ENCODE data around the gene CAPG.
"Not testable (repeated sequence)": the region's sequence is repeated elsewhere in the genome, so short reads cannot be mapped to it uniquely, and the experiment has no call there.

Gene CAPG

DNA sequence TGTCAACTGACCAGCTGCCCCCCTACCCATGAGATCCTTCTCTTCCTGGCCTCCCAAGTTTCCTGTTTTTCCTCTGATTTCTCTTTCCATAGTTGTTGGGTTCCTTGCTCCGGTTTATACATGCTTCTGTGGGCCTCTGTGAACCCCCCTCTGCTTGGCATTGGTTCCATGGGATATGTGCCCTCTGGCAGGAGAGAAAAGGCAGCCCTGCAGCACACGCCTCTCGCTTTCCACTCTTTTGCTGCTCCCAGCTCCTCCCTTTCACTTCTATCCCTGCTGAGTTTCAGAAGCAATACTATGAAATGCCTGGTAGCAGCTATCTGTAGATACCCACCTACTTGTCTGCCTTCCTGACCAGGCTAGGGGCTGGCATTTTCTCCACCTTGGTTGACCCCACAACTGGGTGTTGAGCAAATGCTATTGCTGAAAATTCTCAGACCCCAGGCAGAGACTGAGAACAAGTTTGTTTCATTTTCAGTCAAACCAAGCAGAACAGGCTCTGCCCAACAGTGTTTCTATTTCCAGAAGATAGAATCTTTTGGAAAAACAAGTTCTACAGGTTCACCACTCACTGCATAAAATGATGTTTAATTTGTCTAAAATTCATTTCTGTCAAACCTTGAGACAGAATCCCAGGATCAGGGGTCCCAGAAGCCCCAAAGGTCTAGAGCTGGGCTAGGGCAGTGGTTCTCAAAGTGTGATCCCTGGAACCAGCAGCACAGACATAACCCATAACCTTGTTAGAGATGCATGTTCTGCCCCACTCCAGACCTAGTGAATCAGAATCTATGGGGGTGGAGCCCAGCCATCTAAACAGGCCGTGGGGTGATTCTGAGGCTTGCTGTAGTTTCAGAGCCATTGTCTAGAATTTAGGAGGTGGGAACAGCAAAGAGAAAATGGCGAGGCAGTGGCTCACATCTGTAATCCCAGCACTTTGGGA, 13.4 kb downstream of the CAPG start:
- DNase-seq (ENCODE audit: low spot score) = no peak

DNA sequence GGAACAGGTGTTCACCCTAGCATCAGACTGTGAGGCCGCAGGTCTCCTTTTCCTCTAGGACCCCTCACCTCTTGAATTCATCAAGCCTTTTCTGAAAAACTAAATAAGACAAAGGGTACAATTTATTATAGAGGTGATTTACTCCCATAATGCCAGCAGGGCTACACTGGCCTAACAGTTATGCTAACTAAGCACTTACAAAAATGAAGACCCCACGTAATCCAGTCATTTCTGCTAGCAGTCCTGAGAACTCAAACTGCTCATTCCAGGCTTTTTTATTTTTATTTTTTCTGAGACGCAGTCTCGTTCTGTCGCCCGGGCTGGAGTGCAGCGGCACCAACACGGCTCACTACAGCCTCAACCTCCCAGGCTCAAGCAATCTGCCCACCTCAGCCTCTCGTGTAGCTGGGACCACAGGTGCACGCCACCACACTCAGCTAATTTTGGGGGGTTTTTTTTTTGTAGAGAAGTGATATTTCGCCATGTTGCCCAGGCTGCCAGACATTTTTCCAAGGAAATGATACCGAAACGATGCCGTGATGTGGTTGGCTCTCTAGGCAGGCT, 14.2 kb downstream of the CAPG start:
- DNase-seq (ENCODE audit: low spot score) = no peak

DNA sequence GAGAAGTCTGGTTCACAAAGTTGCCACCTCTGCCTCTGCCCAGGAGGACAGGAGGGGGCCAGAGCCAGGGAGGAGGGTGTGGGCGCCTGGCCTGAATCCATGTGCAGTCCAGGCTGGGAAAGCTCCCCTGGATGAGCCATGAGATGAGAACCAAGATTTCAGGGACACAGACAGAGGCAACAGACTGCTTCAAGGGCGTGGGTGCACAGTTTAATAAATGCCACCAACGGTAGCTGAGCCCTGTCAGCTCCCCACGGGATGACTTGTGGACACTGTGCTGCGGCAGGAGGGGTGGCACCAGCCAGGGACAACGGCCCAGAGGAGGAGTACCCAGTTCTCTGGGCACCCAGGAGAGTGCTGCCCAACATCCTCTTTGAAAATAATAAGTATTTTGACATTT, 15.2 kb downstream of the CAPG start:
- DNase-seq (ENCODE audit: low spot score) = no peak

DNA sequence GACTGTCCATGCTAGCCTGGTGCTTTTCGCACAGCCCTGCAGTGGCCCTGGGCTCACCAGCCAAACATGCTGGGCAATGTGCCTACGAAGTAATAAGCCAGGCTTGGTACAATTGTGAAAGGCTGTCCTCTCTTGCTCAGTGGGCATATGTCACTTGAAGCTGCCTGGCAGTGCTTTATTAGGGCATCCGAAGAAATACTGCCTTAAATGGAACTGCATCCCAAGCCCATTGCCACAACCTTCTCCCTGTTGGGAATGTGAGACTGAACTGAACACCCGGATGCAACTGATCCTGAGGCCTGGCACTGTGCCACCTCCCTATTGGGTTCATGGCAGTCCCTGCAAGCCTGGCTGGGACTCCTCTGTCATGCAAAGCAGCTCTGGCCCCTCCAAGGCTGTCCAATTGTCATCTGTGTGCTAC, 15.9 kb downstream of the CAPG start:
- no peak for DNase-seq (ENCODE audit: low spot score)

DNA sequence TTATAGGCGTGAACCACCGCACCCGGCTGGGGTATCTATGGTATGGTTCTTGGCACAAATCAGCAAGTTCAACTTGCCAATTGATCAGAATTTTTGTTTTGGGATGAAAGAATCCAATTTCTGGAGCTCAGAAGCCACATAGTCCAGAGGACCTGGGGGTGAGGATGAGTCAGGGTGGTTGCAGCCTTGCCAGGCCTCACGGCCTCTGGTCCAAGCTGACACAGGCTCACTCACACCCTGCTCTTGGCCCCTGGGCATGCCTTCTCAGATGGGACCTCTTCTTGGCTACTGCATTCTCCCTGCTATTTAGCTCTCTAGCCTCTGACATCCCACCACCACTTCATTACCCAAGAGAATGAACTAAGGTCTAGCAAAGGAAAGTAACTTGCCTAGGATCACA, 16.3 kb downstream of the CAPG start:
- no peak for DNase-seq (ENCODE audit: low spot score)

DNA sequence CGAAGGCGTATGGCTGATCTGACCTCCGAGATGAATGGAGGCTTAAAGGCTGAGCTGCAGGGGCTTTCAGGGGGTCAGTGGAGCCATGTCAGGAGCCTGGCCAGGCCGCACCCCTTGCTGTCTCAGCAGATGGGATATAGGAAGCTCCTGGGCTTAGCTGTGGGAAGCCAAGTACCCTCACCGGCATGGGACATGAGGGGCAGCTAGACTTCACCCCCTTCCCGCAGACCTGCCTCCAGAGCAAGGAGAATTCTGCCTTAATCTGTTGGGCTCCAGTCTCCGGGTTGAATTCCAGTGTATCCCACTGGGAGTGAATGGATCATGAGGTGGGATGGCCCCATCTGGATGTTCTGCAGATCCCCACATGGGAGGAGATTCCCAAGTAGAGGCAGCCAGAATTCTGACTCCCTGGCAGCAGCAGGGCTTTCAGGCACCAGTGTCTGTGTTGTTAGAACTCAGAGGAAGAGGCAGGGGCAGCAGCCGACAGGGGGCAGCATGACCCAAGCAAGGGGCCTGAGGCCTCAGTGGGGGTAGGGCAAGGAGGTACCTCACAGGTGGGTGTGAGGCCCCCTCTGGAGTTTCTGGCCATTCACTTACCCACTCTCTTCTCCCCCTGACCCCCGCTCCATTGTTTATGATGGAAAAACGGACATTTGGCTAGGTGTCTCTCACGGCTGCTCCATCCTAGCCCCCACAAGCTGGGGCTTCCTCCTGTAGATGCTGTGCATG, 19.1 kb downstream of the CAPG start:
- peak; percentile 83 for DNase-seq (ENCODE audit: low spot score)

DNA sequence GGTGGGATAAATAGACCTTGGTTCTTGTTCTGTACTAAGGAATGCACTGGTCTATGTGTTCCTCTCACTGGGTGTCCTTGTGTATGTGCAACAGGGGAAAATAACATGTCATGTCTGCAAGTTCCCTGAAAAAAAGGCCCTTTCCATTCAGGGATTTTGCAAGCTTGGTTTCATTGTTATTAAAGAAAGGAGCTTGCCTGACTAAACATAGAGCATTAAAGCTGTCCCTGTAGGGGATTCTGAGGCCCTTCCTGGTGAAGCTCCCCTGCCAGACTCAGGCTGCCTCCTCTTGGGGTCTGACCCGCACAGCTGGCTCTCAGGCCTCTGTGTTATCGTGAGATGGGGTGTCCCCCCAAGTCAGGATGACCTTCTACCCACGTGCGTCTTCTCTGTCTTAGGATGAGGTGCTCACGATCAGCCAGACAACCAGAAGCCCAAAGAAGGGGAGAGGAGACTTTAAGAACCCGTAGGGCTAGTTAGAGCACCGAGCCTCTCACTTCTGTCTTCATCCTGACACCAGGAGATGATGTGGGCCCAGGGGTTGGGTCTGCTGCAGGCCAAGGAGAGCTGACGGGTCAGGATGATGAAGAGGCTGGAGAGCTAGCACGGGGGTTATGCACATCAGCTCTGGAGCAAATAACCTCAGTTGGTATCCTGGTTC, 21.2 kb downstream of the CAPG start:
- DNase-seq (ENCODE audit: low spot score) = no peak

DNA sequence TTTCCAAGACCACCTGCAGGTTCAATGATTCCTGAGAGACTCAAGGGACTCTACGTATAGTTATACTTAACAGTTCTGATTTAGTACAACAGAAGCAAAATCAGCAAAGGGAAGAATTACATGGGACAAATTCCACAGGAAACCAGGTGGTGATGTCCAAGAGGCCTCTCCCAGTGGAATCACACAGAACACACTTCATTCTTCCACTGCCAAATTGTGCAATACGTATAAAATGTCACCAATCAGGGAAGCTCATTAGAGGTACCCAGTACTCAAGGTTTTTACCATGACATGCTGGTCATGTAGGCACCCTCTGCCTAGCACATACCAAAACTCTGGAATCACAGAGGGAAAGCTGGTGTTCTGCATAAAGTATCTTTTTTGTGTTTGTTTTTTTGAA, 22.4 kb downstream of the CAPG start:
- DNase-seq (ENCODE audit: low spot score) = no peak

DNA sequence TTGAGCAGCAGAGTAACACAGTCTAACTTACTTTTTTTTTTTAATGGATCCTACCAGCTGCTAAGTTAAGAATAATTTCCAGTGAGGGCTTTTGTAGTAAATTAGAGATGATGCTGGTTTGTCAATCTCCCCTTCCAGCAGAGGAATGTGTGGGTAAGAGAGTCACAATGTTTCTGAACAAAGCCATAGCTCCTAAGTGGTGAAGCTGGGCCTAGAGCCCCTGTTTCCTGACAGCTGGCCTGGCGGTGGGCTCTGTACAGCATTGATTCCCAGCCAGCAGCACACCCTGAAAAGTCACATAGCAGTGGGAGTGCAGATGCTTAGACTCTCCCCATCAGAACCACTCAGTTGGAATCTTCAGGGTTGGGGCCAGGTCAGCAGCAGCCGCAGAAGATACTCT, 24.4 kb downstream of the CAPG start:
- DNase-seq (ENCODE audit: low spot score) = no peak

DNA sequence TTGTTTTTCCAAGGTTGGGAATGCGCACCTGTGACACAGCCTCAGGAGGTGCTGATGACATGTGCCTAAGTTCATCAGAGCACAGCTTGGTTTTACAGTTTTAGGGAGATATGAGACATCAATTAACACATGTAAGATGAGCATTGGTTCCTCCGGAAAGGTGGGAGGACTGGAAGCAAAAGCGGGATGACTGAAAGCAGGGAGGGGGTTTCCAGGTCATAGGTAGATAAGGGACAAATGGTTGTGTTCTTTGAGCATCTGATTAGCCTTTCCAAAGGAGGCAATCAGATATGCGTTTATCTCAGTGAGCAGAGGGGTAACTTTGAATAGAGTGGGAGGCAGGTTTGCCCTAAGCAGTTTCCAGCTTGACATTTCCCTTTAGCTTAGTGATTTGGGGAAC, 26.3 kb downstream of the CAPG start:
- no peak for DNase-seq (ENCODE audit: low spot score)

DNA sequence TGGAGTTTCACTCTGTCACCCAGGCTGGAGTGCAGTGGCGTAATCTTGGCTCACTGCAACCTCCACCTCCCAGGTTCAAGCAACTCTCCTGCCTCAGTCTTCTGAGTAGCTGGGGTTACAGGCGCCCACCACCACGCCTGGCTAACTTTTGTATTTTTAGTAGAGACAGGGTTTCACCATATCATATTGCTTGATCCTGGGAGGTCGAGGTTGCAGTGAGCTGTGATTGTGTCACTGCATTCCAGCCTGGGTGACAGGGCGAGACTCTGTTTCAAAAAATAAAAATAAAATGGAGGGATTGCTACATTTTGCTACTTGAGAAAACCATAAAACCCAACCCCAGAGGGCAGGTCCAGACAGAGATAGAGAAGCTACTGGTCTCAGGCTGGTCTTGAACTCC, 27.0 kb downstream of the CAPG start:
- not testable (repeated sequence) for DNase-seq (ENCODE audit: low spot score)

DNA sequence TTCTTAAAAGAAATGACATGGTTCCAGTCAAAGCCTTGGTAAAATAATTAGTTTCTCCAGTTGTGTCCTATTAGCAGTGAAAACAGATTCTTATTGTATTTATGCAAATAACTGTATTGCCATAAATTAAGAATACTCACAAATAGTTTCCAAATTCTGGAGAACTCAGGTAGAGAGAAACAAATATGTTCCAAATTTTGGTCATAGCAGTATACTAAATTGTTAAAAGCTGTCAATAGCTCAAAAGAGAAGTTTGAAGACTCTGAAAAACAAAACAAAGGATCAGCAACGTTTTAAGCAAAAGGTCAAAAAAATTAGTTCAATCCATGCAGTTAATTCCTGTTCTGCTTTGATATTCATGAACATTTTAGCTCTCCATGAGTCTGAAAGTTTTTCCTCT, 30.1 kb downstream of the CAPG start:
- no peak for DNase-seq (ENCODE audit: low spot score)

DNA sequence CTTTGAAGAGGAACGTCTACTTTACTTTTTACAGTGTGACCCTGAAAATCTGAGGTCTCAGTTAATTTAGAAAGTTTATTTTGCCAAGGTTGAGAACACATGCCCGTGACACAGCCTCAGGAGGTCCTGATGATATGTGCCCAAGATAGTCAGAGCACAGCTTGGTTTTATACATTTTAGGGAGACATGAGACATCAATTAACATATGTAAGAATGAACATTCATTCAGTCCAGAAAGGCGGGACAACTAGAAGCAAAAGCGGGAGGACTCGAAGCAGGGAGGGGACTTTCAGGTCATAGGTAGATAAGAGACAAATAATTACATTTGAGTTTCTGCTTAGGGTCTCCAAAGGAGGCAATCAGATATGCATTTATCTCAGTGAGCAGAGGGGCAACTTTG, 31.9 kb downstream of the CAPG start:
- DNase-seq (ENCODE audit: low spot score) = no peak

DNA sequence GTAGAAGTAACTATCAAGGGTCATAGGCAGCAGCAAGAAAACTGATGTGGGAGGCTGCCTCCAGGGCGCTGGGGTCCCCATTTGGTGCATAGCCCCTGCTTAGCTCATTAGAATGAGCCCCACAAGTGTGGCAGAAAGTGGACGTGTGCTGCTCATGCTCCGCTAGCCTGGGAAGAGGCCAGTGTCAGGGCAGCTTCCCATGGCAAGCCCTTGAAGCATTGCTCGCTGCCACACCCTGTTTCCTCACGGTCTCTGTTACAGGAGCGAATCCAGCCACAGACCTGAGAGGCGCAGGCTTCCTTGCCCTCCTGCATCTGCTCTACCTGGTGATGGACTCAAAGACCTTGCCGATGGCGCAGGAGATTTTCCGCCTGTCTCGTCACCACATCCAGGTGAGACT, 33.1 kb downstream of the CAPG start:
- DNase-seq (ENCODE audit: low spot score) = no peak

DNA sequence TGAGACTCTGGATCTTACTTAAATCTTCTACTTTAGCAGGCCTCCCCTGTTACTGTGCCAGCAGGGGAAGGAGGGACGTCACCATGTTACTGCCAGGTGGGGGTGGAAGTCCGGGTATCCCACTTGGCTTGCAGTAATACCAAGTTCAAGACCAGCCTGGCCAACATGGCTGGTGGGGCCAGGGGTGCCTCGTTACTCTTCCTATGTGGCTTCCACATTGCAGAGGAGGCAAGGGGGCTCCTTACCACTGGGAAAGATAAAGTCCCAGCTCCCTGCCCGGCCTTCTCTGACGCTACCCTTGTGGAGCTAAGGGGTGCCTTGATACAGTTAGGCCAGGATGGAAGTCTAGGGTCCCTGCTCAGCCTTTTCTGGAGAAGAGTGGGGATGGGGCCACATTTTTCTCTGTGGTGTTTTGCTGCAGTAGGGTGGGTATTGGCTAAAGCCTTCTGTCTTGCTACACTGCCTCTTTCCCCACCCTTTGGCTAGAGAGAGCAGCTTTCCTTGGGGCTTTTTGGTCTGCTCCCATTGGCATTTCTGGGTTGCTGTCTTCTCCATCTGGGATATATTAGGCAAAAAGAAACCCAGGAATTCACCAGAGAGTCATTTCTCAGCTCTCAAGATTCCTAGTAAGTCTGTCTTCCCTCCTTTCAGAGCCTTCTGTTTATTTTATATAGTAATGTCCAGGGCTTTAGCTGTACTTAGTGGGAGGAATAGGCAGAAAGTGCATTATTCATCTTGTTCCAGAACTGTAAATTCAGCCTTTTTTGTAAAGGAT, 33.7 kb downstream of the CAPG start:
- DNase-seq (ENCODE audit: low spot score) = no peak

DNA sequence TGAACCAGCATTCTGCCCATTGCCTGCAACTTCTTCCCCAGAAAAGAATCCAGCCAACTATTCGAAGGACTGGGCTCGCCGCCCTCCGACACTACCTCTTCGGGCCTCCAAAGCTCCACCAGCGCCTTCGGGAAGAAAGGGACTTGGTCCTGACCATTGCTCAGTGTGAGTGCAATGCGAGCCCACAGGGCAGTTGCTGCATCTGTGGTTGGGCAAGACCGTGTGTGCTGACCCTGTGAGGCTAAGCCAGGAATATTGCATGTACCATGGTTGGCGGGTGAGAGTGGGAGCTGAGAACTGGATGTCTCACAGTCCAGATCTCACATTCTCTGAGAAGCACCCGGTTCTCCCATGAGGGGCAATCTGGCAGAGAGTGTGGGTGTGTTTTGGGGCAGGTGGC, 39.1 kb downstream of the CAPG start:
- DNase-seq (ENCODE audit: low spot score) = no peak

DNA sequence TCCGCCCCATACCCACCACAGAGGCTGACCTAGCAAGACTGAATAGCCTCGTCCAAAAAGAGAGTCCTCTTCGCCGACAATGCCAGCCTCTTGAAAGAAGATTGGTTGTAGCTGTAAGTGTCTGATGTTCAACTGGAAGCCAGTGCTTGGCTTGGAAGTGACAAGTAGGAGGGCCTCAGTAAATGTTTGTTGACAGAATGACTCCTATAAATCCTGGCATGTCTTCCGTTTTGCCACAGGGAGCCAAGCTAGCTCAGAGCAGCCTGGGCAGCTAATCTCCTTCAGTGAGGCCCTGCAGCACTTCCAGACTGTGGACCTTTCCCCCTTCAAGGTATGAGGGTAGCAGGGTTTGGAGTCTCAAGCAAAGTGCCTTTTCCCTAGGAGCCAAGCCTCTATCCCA, 40.7 kb downstream of the CAPG start:
- DNase-seq (ENCODE audit: low spot score) = no peak

DNA sequence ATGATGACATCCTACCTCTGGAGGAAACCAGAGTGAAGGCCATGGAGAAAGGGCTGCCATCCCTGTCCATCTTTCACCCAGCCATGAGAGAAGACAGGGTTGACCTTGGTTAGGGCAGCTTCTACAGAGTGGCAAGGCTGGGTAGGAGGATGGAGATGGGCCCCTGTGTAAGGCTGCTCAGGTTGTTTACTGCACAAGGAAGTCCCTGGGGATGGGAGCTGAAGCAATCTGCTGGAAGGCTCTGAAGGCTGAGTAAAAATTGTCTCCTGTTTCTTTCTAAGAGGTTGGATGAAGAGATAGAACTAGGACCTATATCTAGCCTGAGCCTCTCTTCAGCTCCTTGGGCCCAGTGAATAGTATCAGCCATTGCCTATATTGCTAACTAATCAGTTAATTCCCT, 41.2 kb downstream of the CAPG start:
- no peak for DNase-seq (ENCODE audit: low spot score)

DNA sequence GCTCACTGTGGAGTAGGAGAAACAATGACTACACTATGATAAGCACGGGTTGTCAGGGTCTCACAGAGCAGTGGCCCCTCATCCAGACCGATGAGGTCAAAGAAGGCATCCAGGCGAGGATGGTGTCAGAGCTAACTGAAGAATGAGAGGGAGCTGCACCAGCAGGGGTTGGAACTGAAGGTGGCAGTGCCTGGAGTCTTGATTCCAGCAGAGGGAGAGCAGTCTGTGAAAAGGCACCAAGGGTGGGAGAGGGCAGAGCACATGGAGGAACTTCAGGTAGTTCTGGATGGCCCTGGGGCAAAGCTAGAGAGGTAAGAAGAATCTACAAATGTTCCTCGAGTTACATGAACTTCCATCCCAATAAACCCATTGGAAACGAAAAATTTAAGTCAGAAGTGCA, 43.0 kb downstream of the CAPG start:
- no peak for DNase-seq (ENCODE audit: low spot score)

DNA sequence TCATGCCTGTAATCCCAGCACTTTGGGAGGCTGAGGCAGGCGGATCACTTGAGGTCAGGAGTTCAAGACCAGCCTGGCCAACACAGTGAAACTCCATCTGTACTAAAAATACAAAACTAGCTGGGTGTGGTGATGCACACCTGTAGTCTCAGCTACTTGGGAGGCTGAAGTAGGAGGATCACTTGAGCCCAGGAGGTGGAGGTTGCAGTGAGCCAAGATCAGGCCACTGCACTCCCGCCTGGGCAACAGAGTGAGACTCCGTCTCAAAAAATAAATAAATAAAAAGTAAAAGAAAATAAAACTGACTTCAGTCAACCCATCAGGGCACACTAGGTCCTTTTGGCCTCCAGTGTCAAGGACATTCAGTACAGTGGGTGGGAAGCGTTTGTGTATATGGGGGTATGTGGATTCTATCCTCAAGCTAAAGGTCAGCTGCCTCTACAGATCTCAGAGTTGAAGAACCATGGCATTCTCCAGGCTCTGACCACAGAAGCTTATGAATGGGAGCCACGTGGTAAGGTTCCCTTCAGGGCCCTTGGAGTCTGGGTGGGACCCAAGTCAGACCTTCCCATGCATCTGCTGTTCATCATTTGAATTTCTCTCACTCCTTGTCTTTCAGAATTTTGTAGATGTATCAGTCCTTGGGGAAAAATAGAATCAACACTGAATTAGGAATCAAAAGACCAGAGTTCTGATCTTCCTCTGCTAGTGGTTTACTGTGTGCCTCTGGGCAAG, 47.3 kb downstream of the CAPG start:
- not testable (repeated sequence) for DNase-seq (ENCODE audit: low spot score)

DNA sequence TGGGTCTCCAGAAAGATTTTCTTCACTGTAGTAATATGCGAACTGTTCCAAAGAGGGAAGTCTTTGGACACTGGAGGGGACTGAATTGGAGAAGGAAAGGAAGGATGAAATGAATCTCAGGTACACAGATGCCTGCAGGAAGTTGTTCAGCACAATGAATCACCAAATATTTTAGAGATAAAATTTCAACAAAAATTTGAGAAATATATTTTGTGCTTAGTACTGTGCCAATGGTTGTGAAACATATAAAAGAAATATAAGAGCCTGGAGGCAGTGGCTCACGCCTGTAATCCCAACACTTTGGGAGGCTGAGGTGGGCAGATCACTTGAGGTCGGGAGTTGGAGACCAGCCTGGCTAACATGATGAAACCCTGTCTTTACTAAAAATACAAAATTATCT, 52.4 kb downstream of the CAPG start:
- no peak for DNase-seq (ENCODE audit: low spot score)
